ENCODE data around the gene GRID1. TPM values are rescaled to one million over a fixed set of nuclear protein-coding genes. Genes with fewer than 3 reads are reported as not detected.

Gene GRID1
- polyA plus RNA-seq, 1 of the 3 experiments (the other 2 are of a cell fraction): 0.13 TPM

DNA sequence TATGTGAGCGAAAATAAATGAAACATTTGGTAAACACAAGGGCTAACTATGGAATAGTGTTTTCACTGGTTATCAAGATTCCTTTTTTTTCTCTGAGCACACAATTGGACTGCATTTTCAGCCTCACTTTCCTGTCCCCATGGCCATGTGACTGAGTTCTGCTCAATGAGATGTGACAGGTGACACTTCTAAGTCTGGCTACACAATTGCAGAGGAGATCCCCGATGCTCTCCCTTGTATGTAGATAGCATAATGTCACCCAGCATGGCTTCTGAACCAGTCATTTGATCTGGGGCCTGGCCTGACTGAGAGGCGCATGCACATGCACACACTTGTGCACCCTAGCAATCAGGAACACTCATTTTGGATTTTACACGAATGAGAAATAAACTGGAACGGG lies 581.8 kb downstream of the GRID1 start:
- DNase-seq: no peak
- no peaks in the 10 kb centered on the region for H3K9me2 ChIP-seq
- no peaks in the 10 kb centered on the region for H3K27me3 ChIP-seq (ENCODE audit: insufficient read depth)
- H3K4me1 ChIP-seq (ENCODE audit: control insufficient read depth in 1 of 2, insufficient read depth in 2 of 2, low read depth in 1 of 2, low read length in 1 of 2): peaks cover 0 to 10% of the 10 kb centered on the region in 2 experiments; a peak in 1 of 4 replicates
- H3K4me2 ChIP-seq: no peak overlapping the region
- no peaks in the 10 kb centered on the region for H3K9me3 ChIP-seq
- no peak overlapping the region for H2AFZ ChIP-seq (ENCODE audit: low read depth)
- no peaks in the 10 kb centered on the region for H3K36me3 ChIP-seq (replicated peaks in 1 of 2; ENCODE audit: control insufficient read depth in 1 of 2, insufficient read depth in 2 of 2, low read length in 1 of 2)
- no peak overlapping the region for H3K27ac ChIP-seq (ENCODE audit: low read depth in 2 of 2, low read length in 1 of 2)
- 24% methylated on average over 5 of the region's 5 CpGs for WGBS (ENCODE audit: low lambda C conversion rate)
- no peaks in the 10 kb centered on the region for H3K79me2 ChIP-seq (ENCODE audit: insufficient read depth)
- no peak overlapping the region for H3K9ac ChIP-seq
- ChIA-PET CTCF (interaction anchor here (1.1 kb wide), 1 partner anchor 199 kb away, joined by 3 read pairs; no protein-coding TSS in a partner anchor), POLR2A (no interaction called here)
- H4K20me1 ChIP-seq (ENCODE audit: insufficient read depth): no peaks in the 10 kb centered on the region
- TF ChIP-seq EZH2phosphoT487 (IDR thresholded peaks at IDR 0.05; ENCODE audit: borderline replicate concordance, low read depth): no peak
- no peak for TF ChIP-seq NRF1 (IDR thresholded peaks at IDR 0.05; ENCODE audit: low read depth, low read length)
- TF ChIP-seq, protein P1, sequence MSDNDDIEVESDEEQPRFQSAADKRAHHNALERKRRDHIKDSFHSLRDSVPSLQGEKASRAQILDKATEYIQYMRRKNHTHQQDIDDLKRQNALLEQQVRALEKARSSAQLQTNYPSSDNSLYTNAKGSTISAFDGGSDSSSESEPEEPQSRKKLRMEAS (IDR thresholded peaks at IDR 0.05; ENCODE audit: low read depth): no peak
- no peak for TF ChIP-seq RCOR1 (IDR thresholded peaks at IDR 0.05; ENCODE audit: low read length)
- TF ChIP-seq FOSL2 (IDR thresholded peaks at IDR 0.05; ENCODE audit: borderline replicate concordance, low read depth): no peak
- no peak for TF ChIP-seq RAD21 (IDR thresholded peaks at IDR 0.05; ENCODE audit: low read length)
- TF ChIP-seq TEAD4 (IDR thresholded peaks at IDR 0.05; ENCODE audit: borderline replicate concordance, insufficient read depth): no peak
- TF ChIP-seq, protein P2, sequence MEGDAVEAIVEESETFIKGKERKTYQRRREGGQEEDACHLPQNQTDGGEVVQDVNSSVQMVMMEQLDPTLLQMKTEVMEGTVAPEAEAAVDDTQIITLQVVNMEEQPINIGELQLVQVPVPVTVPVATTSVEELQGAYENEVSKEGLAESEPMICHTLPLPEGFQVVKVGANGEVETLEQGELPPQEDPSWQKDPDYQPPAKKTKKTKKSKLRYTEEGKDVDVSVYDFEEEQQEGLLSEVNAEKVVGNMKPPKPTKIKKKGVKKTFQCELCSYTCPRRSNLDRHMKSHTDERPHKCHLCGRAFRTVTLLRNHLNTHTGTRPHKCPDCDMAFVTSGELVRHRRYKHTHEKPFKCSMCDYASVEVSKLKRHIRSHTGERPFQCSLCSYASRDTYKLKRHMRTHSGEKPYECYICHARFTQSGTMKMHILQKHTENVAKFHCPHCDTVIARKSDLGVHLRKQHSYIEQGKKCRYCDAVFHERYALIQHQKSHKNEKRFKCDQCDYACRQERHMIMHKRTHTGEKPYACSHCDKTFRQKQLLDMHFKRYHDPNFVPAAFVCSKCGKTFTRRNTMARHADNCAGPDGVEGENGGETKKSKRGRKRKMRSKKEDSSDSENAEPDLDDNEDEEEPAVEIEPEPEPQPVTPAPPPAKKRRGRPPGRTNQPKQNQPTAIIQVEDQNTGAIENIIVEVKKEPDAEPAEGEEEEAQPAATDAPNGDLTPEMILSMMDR (IDR thresholded peaks at IDR 0.05): no peak
- no peak for TF ChIP-seq SMC3 (IDR thresholded peaks at IDR 0.05; ENCODE audit: low read depth, low read length)
- no peak overlapping the region for H3K4me3 ChIP-seq (ENCODE audit: low read depth in 2 of 2, low read length in 1 of 2)
- no peaks in the 10 kb centered on the region for H3F3A ChIP-seq (replicated peaks; ENCODE audit: insufficient read depth)

DNA sequence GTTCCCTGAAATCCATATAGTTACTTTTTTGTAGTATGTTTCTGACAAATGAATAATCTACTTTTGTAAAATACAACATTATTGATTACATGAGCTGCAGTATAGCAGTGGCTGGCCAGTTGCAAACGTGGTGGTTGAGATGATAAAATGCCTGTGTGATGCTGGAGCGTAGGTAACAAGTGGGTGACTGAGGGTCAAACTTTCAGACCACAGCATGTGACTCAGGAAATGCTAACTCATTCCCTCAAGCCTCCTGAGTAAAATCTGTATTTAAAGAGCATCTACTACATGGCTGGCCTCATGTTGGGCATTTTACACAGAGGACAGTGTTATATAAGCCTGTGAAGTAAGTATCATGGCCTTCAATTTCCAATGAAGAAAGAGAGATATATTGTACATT lies 585.2 kb downstream of the GRID1 start:
- ChIA-PET POLR2A (no interaction called here), CTCF (interaction anchor here (1.0 kb wide), 3 partner anchors 580 to 594 kb away, joined by 3 read pairs; partner anchors contain the start of gene GRID1)
- Histone ChIP-seq H3F3A (replicated peaks; ENCODE audit: insufficient read depth) (no peaks in the 10 kb centered on the region), H3K9me3 (no peaks in the 10 kb centered on the region), H3K36me3 (replicated peaks in 1 of 2; ENCODE audit: control insufficient read depth in 1 of 2, insufficient read depth in 2 of 2, low read length in 1 of 2) (no peaks in the 10 kb centered on the region), H3K9ac (no peak overlapping the region), H3K79me2 (ENCODE audit: insufficient read depth) (no peaks in the 10 kb centered on the region), H4K20me1 (ENCODE audit: insufficient read depth) (no peaks in the 10 kb centered on the region), H2AFZ (ENCODE audit: low read depth) (no peak overlapping the region), H3K4me3 (ENCODE audit: low read depth in 2 of 2, low read length in 1 of 2) (no peak overlapping the region), H3K4me2 (no peak overlapping the region), H3K27me3 (ENCODE audit: insufficient read depth) (no peaks in the 10 kb centered on the region), H3K9me2 (no peaks in the 10 kb centered on the region), H3K27ac (ENCODE audit: low read depth in 2 of 2, low read length in 1 of 2) (no peak overlapping the region), H3K4me1 (ENCODE audit: control insufficient read depth in 1 of 2, insufficient read depth in 2 of 2, low read depth in 1 of 2, low read length in 1 of 2) (peaks cover 0 to 3% of the 10 kb centered on the region in 2 experiments; a peak in 1 of 4 replicates)
- WGBS (ENCODE audit: low lambda C conversion rate): 28% methylated on average over 2 of the region's 2 CpGs
- no peak for DNase-seq
- TF ChIP-seq TEAD4 (IDR thresholded peaks at IDR 0.05; ENCODE audit: borderline replicate concordance, insufficient read depth): no peak

DNA sequence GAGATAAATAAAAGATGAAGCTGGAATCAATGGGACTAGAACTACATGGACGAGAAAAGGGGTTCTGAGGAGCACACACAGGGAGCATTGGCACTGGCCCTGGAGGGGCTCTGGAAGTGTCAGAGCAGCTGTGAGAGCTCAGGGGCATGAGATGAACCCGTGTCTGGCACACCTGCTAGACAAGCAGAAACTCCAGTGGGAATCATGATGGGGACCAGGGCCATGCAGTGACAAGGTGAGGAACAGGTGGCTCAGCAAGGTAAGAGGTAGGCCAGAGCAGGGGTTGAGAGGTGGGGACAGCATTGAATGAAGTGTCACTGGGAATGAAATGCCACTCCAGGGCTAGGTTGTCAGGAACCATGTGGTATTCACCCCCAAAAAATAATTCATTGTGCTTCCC lies 588.5 kb downstream of the GRID1 start:
- Histone ChIP-seq H3K9ac (no peak overlapping the region), H3K36me3 (replicated peaks in 1 of 2; ENCODE audit: control insufficient read depth in 1 of 2, insufficient read depth in 2 of 2, low read length in 1 of 2) (no peaks in the 10 kb centered on the region), H3K9me2 (no peaks in the 10 kb centered on the region), H3F3A (replicated peaks; ENCODE audit: insufficient read depth) (no peaks in the 10 kb centered on the region), H3K27ac (ENCODE audit: low read depth in 2 of 2, low read length in 1 of 2) (no peak overlapping the region), H3K4me3 (ENCODE audit: low read depth in 2 of 2, low read length in 1 of 2) (no peak overlapping the region), H4K20me1 (ENCODE audit: insufficient read depth) (no peaks in the 10 kb centered on the region), H3K4me1 (ENCODE audit: control insufficient read depth in 1 of 2, insufficient read depth in 2 of 2, low read depth in 1 of 2, low read length in 1 of 2) (no peaks in the 10 kb centered on the region), H3K27me3 (ENCODE audit: insufficient read depth) (no peaks in the 10 kb centered on the region), H3K9me3 (no peaks in the 10 kb centered on the region), H3K79me2 (ENCODE audit: insufficient read depth) (no peaks in the 10 kb centered on the region), H2AFZ (ENCODE audit: low read depth) (no peak overlapping the region), H3K4me2 (no peak overlapping the region)
- WGBS (ENCODE audit: low lambda C conversion rate): 21% methylated on average over 2 of the region's 2 CpGs
- no peak for DNase-seq
- ChIA-PET POLR2A (no interaction called here), CTCF (interaction anchor here (1.1 kb wide), 1 partner anchor 8 kb away, joined by 3 read pairs; no protein-coding TSS in a partner anchor)
- TF ChIP-seq, protein P3, sequence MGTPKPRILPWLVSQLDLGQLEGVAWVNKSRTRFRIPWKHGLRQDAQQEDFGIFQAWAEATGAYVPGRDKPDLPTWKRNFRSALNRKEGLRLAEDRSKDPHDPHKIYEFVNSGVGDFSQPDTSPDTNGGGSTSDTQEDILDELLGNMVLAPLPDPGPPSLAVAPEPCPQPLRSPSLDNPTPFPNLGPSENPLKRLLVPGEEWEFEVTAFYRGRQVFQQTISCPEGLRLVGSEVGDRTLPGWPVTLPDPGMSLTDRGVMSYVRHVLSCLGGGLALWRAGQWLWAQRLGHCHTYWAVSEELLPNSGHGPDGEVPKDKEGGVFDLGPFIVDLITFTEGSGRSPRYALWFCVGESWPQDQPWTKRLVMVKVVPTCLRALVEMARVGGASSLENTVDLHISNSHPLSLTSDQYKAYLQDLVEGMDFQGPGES (IDR thresholded peaks at IDR 0.05; ENCODE audit: low read depth, low read length): no peak
- TF ChIP-seq FOXM1 (IDR thresholded peaks at IDR 0.05; ENCODE audit: low read depth) (no peak), EZH2phosphoT487 (IDR thresholded peaks at IDR 0.05; ENCODE audit: borderline replicate concordance, low read depth) (no peak), RCOR1 (IDR thresholded peaks at IDR 0.05; ENCODE audit: low read length) (no peak)
- TF ChIP-seq, protein P4, sequence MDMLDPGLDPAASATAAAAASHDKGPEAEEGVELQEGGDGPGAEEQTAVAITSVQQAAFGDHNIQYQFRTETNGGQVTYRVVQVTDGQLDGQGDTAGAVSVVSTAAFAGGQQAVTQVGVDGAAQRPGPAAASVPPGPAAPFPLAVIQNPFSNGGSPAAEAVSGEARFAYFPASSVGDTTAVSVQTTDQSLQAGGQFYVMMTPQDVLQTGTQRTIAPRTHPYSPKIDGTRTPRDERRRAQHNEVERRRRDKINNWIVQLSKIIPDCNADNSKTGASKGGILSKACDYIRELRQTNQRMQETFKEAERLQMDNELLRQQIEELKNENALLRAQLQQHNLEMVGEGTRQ (IDR thresholded peaks at IDR 0.05; ENCODE audit: borderline replicate concordance, low read depth, low read length): no peak
- TF ChIP-seq, protein P5, sequence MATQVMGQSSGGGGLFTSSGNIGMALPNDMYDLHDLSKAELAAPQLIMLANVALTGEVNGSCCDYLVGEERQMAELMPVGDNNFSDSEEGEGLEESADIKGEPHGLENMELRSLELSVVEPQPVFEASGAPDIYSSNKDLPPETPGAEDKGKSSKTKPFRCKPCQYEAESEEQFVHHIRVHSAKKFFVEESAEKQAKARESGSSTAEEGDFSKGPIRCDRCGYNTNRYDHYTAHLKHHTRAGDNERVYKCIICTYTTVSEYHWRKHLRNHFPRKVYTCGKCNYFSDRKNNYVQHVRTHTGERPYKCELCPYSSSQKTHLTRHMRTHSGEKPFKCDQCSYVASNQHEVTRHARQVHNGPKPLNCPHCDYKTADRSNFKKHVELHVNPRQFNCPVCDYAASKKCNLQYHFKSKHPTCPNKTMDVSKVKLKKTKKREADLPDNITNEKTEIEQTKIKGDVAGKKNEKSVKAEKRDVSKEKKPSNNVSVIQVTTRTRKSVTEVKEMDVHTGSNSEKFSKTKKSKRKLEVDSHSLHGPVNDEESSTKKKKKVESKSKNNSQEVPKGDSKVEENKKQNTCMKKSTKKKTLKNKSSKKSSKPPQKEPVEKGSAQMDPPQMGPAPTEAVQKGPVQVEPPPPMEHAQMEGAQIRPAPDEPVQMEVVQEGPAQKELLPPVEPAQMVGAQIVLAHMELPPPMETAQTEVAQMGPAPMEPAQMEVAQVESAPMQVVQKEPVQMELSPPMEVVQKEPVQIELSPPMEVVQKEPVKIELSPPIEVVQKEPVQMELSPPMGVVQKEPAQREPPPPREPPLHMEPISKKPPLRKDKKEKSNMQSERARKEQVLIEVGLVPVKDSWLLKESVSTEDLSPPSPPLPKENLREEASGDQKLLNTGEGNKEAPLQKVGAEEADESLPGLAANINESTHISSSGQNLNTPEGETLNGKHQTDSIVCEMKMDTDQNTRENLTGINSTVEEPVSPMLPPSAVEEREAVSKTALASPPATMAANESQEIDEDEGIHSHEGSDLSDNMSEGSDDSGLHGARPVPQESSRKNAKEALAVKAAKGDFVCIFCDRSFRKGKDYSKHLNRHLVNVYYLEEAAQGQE (IDR thresholded peaks at IDR 0.05; ENCODE audit: low read depth, low read length): no peak
